Activated CD4-positive, alpha-beta T cell treated with anti-CD3 and anti-CD28 coated beads, Interleukin-2, amount 50 U/mL, for 48 hours (primary cell): ENCODE data around the gene AGT.

ENCODE experiments used
- DNase-seq, 2 experiments: peaks; one replicate each; pipeline ENCODE4 v3.0.0-alpha.2; 2020

Gene AGT

GRCh38 chr1:230713915-230714764 is at the start of gene AGT:
Gene AGT (minus strand): TSS chr1:230714122. CDS start chr1:230710823, 3,299 bp downstream.
- DNase-seq: no peak

DNA sequence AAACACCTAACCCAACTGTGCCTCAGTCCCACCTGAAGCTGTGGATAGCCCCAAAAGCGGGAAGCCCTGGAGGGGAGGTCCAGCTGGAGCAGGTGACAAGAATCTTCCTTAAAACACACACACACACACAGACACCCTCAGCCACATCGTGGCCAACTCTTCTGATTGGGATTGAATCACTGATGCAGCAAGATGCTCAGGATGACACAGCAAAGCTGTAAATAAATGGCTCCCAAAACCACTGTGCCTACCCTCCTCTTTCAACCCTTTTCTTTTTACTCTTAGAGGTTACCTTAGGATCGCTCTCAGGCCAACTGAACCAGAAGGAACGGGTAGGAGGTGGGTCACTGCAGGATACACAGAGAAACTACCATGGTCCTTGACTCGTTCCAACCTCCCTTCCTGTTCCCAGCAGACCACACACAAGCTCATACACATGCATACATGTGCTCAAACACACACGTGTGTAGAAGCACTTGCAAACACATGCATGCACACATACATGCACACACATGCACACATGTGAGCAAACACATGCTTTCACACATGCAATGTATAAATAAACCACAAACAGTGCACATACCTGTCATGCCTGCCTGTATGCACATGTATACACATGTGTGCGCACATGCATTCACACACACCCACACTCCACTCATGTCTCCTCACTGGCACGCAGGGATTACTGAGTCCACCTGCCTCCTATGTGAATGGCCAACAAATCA is 47.7 kb upstream of the AGT start:
- DNase-seq: no peak

- no peak for DNase-seq
These were observed 46.5 kb upstream of the AGT start for GRCh38 chr1:230760360-230760827.

GRCh38 chr1:230759369-230760065 is 45.6 kb upstream of the AGT start:
- DNase-seq: no peak

GRCh38 chr1:230758709-230759368 is 44.9 kb upstream of the AGT start:
- DNase-seq: no peak

DNA sequence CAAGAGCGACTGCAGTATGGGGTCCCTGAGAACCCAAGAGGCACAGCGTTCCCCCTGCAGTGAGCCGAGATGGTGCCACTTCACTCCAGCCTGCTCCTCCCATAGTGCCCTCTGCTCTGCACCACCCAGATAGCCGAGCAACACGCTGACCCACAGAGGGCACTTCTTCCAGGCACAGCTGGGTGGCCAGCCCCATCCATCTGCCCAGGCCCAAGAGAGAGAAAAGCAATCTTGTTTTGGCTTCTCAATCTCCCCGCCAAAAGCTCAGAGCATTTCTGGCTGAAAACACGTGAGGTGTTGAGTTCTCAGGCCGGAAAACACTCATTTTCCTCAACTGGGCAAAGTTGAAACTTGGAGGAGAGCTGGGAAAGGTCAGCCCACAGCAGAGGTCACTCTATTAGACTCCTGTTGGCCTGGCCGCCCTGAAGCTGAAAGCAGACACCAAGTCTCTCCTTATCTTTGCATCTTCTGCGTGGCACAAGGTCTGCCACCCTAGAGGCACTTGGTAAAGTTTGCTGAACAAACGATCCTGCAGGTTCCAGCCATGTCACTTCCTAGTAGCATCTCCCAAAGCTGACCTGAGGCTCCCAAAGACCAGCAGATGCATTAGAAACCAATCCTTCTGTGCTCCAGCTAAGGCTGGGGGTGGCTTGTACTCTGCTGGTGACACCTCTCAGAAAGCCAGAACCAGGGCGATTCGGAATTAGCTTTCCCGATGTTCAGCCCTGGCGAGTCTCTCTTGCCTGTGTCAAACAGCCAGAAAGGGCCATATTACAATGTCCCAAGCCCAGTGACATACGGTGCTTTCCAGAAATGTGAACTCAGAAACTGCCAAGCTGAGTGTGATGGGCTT is 44.2 kb upstream of the AGT start:
- no peak for DNase-seq

GRCh38 chr1:230754796-230755195 is 40.9 kb upstream of the AGT start:
- DNase-seq: no peak

DNA sequence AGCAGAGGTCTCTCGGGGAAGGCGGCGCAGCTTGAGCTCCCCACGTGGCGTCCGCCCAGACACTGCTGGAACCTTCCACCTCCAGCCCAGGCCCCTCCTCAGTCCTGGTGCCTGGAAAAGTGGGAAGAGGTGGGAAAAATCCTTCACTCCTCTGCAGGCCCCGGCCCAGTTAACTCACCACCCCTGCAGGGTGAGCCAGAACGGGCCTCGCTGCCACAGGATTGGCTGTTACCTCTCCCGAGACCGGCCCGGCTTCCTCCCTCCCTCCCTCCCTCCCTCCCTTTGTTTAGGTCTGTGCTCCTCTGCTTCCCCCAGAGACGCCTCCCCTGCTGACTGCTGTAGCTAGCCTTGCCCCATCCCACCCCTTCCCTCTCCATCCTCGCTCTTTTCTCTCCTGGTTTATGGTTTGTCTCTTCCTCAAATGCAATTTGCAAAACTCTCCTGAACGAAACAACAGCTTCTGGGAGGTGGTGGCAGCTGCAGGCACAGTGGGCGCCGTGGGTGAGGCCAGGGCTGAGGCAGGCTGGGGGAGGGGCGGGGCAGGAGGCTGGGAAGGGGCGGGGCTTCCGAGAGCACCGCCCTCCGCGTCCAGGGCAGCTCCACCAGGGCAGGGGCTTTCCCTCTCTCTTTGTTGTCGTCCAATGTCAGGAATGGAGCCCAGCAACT is 39.8 kb upstream of the AGT start:
- peak; percentile 23 to 28 for DNase-seq

DNA sequence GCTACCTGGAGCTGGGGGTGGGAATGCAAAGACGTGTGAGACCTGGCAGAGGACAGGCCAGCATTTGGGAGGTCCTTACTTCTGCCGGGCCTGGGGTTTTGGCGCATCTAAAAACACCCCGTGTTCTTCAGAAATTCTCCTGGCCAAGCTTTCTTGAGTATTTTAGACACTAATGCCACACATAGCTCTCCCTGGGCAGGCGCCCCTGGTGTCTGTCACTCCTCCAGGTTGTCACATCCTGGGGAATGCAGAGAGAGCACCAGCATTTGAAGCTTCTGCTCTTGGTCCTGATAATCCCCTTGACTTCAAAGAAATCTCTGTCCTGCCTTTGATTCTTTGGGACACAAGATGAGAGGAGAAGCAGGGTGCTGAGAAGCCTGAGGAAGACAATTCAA is 39.3 kb upstream of the AGT start:
- DNase-seq: no peak

DNA sequence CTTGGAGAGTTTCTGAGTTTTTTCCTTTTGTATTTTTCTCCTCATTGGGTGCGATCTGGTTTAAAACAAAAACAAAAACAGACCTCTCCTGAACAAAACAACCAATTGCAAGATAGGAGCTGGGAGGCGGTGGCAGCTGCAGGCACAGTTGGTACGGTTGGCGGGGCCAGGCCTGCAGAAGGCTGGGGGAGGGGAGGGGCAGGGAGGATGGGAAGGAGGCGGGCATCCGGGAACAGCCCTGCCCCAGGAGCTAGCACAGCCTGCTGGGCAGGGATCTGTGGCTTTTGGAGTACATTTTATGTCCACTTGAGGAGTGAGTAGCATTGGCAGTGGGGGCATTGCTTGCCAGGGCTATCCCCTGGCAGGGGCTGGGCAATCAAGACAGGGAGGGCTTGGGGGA is 38.5 kb upstream of the AGT start:
- no peak for DNase-seq

DNA sequence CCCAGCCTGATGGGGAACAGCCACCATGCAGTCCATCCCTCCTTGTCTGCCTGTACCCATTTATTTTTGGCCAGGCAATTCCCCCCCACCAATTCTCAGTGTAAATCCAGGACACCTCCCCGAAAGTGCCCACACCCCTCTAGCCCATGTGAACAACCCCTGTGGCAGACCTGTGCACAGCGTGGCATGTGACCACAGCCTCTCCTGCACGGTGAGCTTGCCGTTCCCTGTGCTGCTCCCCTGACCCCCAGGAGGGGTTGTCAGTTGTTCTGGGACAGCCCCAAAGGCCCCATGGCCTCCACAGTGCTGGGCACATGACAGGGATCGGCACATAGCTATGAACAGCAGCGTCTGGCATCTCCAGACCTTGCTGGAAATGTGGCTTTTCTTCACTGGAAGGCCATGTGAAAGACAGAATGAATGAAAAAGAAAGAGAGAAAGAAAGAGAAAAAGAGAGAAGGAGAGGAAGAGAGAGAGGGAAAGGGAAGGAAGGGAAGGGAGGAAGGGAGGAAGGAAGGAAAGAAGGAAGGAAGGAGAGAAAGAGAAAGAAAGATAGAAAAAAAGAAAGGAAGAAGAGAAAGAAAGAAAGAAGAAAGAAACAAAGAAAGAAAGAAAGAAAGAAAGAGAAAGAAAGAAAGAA is 37.2 kb upstream of the AGT start:
- DNase-seq: no peak

GRCh38 chr1:230750576-230750975 is 36.7 kb upstream of the AGT start:
- no peak for DNase-seq

DNA sequence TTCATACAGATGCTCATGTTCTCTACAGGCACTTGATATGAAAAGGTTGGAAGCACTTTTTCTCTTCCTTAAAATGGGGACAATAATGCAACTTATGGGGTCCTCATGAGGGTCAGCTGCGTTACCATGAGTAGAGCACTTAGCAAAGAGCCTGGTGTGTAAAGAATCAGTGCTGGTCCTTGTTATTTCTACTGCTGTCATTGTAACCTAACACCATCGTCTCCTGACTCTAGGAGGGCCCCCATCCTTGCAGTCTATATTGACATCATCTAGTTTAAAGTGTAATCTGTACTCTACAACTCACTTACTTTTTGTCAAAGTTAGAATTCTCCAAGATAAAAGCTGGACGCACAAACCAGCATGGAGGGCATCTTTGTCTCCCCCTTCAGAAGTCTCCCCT is 35.7 kb upstream of the AGT start:
- no peak for DNase-seq

GRCh38 chr1:230749150-230749549 is 35.2 kb upstream of the AGT start:
- no peak for DNase-seq

GRCh38 chr1:230747890-230748800 is 34.2 kb upstream of the AGT start:
- DNase-seq: no peak

GRCh38 chr1:230747127-230747730 is 33.3 kb upstream of the AGT start, which contains the start of gene CAPN9:
Gene CAPN9 (plus strand): TSS chr1:230747388. CDS start chr1:230747497, 109 bp downstream.
- DNase-seq: no peak

DNA sequence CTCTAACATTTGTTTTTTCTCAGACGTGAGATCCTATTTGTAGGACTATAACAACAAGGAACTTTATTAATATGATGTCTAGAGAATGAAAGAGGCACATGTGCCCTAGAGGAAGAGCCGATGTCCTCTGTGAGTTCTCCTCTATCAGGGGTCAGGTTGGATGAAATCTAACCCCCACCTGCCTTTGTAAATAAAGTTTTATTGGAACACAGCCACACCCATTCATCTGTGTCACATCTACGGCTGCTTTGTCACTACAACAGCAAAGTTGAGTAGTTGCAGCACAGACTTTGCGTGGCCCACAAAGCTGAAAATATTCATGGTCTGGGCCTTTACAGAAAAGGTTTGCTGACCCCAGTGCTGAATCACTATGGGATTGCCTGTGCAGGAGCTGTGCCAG is 32.7 kb upstream of the AGT start:
- no peak for DNase-seq

- no peak for DNase-seq
These were observed 31.1 kb upstream of the AGT start for GRCh38 chr1:230745071-230745470.

- DNase-seq: no peak
These were observed 30.5 kb upstream of the AGT start for GRCh38 chr1:230744382-230744781.
